ENCODE results near the gene PLA2G1B.

DNA sequence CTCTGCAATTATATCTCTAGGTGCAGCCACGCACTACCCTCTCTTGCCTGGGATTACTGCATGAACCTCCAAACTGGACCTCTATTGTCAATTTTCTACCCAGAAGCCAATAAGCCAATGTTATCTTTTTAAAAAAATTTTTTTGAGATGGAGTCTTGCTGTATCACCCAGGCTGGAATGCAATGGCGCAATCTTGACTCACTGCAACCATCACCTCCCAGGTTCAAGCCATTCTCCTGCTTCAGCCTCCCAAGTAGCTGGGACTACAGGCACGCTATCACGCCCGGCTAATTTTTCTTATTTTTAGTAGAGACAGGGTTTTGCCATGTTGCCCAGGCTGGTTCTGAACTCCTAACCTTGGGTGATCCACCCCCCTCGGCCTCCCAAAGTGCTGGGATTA, 50.8 kb downstream of the PLA2G1B start:
- TF ChIP-seq CTCF (conservative IDR thresholded peaks at IDR 0.05 in 1 of 2, IDR thresholded peaks at IDR 0.05 in 1 of 2; ENCODE audit: extremely low read depth in 1 of 2, insufficient read depth in 1 of 2, low read depth in 1 of 2, low read length in 2 of 2) (no peak), EZH2 (IDR thresholded peaks at IDR 0.05; ENCODE audit: borderline replicate concordance, low read length) (no peak)
